DMS 273 (cell line): ENCODE data around the gene DDX24.
"Not testable (repeated sequence)": the region's sequence is repeated elsewhere in the genome, so short reads cannot be mapped to it uniquely, and the experiment has no call there.

Experiments used
- DNase-seq: peaks from one replicate; lab custom pipeline; 2025; ENCODE audit not compliant: unreplicated experiment; lab: John Stamatoyannopoulos, UW

DDX24 gene

GRCh38 chr14:94081386-94081820, 401 bp upstream of the DDX24 start:
- DNase-seq, result peak; percentile 56

DNA sequence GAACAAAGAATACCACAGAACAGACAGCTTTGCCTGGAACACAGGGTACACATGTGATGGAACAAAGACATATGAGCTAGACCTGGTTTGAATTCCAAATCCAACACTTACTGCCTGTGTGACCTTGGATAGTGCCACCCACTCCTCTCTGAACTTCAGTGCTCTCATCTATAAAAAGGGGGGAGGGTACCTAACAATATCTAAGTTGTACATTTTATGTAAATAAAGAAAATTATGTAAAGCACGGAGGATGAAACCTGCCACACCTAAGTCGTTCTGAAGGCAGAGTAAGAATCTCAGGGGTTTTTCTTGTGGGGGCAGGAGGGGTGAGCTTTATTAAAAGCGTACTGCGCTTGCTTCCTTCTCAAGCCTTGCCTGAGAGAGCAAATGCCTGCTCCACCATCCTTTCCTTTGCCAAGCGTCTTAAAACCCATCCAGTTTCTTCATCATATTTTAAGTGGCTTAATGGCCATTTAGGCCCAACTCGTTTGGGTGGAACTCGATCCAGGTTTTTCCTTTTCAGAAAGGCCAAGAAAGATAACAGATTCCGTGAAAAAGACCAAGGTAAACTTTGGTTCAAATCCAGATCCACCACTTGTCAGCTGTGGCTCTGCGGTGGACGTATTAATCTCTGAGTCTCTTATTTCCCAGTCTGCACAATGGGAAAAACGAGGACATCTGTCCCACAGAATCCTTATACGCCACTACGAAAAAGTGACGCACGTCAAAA, 946 bp downstream of the DDX24 start:
- peak; percentile 79 for DNase-seq

DNA sequence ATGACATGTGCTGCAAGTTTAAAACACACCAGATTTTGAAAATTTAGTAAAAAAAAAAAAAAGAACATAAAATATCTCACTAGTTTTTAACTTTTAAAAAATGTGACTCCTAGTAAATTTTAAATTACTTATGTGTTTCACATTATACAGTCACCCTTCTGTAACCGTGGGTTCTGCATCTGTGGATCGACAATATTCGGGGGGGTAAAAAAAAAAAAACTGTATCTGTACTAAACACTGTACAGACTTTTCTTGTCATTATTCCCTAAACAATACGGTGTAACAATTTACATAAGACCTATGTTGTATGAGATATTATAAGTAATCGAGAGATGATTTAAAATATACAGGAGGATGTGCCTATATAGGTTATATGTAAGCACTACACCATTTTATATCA, 3.2 kb downstream of the DDX24 start:
- DNase-seq, result no peak

DNA sequence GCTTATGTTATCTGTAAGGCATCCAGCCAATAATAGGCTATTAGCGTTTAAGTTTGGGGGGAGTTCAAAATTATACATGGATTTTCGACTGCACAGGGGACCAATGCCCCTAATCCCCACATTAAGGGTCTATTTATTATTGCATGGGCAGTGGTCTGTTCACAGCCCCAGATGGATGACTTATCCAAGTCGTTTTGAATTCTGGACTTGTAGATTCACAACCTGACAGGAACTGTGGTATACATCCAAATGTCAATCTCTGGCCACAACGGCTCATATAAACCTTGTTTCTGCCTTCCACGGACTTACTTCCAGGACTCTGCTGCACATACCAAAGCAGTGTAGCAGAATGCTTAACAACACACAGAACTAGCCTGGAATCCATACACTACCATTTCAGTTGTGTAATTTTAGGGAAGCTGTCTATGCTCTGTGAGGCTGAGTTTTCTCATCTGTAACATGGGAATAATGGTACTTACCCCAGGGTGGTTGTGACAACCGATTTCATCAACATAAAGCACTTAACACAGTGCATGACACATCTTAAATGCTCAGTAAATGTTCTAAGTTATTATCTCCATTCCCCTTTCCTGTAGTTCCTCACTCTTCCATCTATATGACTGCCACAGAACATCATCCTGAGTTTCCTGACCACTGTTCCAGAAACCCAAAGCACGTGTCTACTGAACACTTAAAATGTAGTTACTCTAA, 3.7 kb downstream of the DDX24 start:
- no peak for DNase-seq

GRCh38 chr14:94075008-94075407, 6.0 kb downstream of the DDX24 start:
- DNase-seq, result no peak

GRCh38 chr14:94074534-94074933, 6.5 kb downstream of the DDX24 start:
- no peak for DNase-seq

DNA sequence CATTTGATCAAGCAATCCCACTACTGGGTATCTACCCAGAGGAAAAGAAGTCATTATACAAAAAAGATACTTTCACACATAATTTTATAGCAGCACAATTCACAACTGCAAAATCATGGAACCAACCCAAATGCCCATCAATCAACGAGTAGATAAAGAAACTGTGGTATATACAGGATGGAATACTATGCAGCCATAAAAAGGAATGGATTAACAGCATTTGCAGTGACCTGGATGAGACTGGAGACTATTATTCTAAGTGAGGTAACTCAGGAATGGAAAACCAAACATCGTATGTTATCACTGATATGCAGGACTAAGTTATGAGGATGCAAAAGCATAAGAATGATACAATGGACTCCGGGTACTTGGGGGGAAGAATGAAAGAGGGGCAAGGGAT, 8.9 kb downstream of the DDX24 start:
- DNase-seq, result not testable (repeated sequence)

DNA sequence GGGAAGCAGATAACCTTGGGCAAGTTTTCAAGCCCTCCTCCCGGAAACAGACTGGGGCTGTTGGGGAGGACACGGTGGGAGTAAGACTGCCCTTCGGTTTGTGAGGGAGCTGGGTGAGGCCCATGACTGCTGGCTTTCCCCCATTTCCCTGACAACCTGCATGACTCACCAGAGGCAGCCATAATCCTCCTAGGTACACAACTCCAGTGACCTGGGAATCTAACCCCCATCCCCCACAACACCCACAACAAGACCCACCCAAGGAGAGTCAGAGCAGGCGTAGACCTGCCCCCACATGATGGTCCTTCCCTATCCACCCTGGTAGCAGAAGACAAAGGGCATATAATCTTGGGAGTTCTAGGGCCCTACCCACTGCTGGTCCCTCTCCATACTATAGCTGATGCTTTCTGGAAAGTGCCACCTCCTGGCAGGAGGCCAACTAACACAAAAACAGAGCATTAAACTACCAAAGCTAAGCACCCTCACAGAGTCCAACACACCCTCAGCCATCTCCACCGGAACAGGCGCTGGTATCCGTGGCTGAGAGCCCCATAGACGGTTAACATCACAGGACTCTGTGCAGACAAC, 14.8 kb downstream of the DDX24 start:
- peak; percentile 27 for DNase-seq

GRCh38 chr14:94062344-94062940, 18.6 kb downstream of the DDX24 start:
- DNase-seq, result no peak

DNA sequence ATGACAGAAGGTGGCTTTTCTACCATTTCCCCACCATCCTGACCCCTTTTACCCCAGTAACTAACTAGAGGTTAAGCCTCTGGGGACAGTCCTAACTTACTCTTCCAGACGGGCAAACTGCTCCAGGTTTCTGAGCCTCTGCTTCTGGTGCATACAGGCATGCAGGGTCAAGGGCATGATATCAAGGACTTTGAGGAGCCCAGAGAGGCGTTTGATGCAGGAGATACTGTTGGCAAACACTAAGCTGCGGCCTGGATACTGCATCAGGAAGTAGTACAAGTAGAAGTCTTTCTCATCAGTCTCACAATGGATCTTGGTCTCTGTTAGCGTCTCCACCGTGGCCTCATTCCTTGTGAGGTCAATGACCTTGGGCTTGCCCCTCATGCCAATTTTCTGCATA, 21.0 kb downstream of the DDX24 start:
- DNase-seq, result no peak

- no peak for DNase-seq
Observed at GRCh38 chr14:94058674-94059138, 22.3 kb downstream of the DDX24 start.

- no peak for DNase-seq
Observed at GRCh38 chr14:94058128-94058673, 22.8 kb downstream of the DDX24 start.

- DNase-seq, result no peak
Observed at GRCh38 chr14:94056579-94057308, 24.3 kb downstream of the DDX24 start.

GRCh38 chr14:94054936-94055335, 26.1 kb downstream of the DDX24 start:
- no peak for DNase-seq

- DNase-seq, result no peak
Observed at GRCh38 chr14:94054401-94054800, 26.6 kb downstream of the DDX24 start.

GRCh38 chr14:94052662-94053061, 28.3 kb downstream of the DDX24 start:
- DNase-seq, result no peak

GRCh38 chr14:94052199-94052598, 28.8 kb downstream of the DDX24 start:
- DNase-seq, result no peak

- DNase-seq, result no peak
Observed at GRCh38 chr14:94051779-94052178, 29.2 kb downstream of the DDX24 start.

GRCh38 chr14:94051115-94051514, 29.9 kb downstream of the DDX24 start:
- DNase-seq, result peak; percentile 35

DNA sequence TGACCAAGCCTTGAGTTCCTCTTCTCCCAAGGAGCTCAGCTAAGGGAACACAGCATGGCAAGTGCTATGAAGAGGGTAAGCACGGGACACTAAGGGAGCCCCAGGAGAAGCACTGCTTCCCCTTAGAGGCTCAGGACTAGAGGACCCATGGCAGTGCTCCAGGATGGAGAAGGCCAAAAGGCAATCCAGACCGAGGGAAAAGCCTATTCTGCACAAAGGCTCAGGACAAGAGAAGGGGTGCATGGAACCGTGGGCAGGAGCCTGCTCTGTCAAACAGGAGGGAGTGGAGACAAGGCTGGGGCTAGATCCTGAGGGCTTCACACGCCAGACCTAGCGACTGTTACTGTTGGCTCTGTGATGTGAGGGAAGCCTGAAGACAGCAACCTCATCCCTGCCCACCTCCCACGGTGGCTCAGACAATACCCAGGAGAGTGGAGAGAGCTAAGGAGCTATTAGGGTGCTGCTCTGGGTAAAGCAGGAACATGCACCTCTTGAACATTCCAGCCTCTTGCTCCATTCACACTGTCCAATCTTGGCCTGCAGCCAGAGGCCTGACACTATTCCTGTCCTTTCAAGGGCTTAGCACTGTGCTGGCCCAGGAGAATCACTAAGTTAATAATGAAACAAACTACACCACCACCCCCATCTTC, 30.6 kb downstream of the DDX24 start:
- DNase-seq, result no peak
